GM19467 (cell line): Measurements from ENCODE around the gene SCARB2.
"Not testable (repeated sequence)": the region's sequence is repeated elsewhere in the genome, so short reads cannot be mapped to it uniquely, and the experiment has no call there.

ENCODE experiments used
- ATAC-seq: cut with Tn5 transposase; IDR thresholded peaks from one replicate; pipeline ENCODE4 v1.9.1; 2021; ENCODE audit warnings: mild to moderate bottlenecking, moderate library complexity; ENCODE audit not compliant: unreplicated experiment

The SCARB2 gene

GRCh38 chr4:76213415-76214176 is at the start of gene SCARB2:
SCARB2 (minus strand) TSS chr4:76213824; CDS start chr4:76213543, 281 bp downstream.
- ATAC-seq, result peak; percentile 72

- no peak for ATAC-seq
These were observed 46.9 kb upstream of the SCARB2 start for GRCh38 chr4:76260571-76260970.

GRCh38 chr4:76257824-76258223 is 44.2 kb upstream of the SCARB2 start:
- no peak for ATAC-seq

- ATAC-seq, result no peak
These were observed 43.3 kb upstream of the SCARB2 start for GRCh38 chr4:76256968-76257367.

GRCh38 chr4:76256032-76256431 is 42.4 kb upstream of the SCARB2 start:
- no peak for ATAC-seq

- no peak for ATAC-seq
These were observed 39.9 kb upstream of the SCARB2 start for GRCh38 chr4:76253511-76253910.

GRCh38 chr4:76252271-76252653 is 38.6 kb upstream of the SCARB2 start:
- no peak for ATAC-seq

- ATAC-seq, result no peak
These were observed 38.0 kb upstream of the SCARB2 start, which contains the start of gene FAM47E for GRCh38 chr4:76251441-76252270. FAM47E (plus strand) TSS chr4:76251721; CDS start chr4:76251747, 26 bp downstream.

- no peak for ATAC-seq
These were observed 37.3 kb upstream of the SCARB2 start for GRCh38 chr4:76250962-76251361.

- ATAC-seq, result no peak
These were observed 33.2 kb upstream of the SCARB2 start for GRCh38 chr4:76246852-76247251.

GRCh38 chr4:76246025-76246424 is 32.4 kb upstream of the SCARB2 start:
- no peak for ATAC-seq

GRCh38 chr4:76243877-76244276 is 30.3 kb upstream of the SCARB2 start:
- not testable (repeated sequence) for ATAC-seq

- no peak for ATAC-seq
These were observed 26.6 kb upstream of the SCARB2 start for GRCh38 chr4:76240236-76240635.

- no peak for ATAC-seq
These were observed 25.1 kb upstream of the SCARB2 start for GRCh38 chr4:76238701-76239100.

- no peak for ATAC-seq
These were observed 24.6 kb upstream of the SCARB2 start for GRCh38 chr4:76238236-76238635.

- ATAC-seq, result no peak
These were observed 22.3 kb upstream of the SCARB2 start for GRCh38 chr4:76235915-76236314.

- no peak for ATAC-seq
These were observed 21.8 kb upstream of the SCARB2 start for GRCh38 chr4:76235407-76235806.

GRCh38 chr4:76234679-76235044 is 21.0 kb upstream of the SCARB2 start:
- no peak for ATAC-seq

- ATAC-seq, result no peak
These were observed 20.5 kb upstream of the SCARB2 start for GRCh38 chr4:76233967-76234678.

- ATAC-seq, result no peak
These were observed 19.9 kb upstream of the SCARB2 start for GRCh38 chr4:76233529-76233928.

- no peak for ATAC-seq
These were observed 19.5 kb upstream of the SCARB2 start for GRCh38 chr4:76233083-76233482.
